Activated T-cell treated with anti-CD3 and anti-CD28 coated beads, Interleukin-2, amount 50 U/mL, for 72 hours (primary cell): ENCODE data around the gene ZNF776. TPM values are rescaled to one million over a fixed set of nuclear protein-coding genes. Genes with fewer than 3 reads are reported as not detected.
"Not testable (repeated sequence)": the region's sequence is repeated elsewhere in the genome, so short reads cannot be mapped to it uniquely, and the experiment has no call there.

ENCODE experiments used
- ATAC-seq, 2 donors: fragments of 150-1000 bp; cut with Tn5 transposase; replicated peaks in 1 of 2; 2 replicates each; pipeline ENCODE4 v1.10.0; 2021; ENCODE audit warnings: moderate library complexity in 2 of 2, mild to moderate bottlenecking in 1 of 2
- DNase-seq, 2 donors: peaks; one replicate each; pipeline ENCODE4 v3.0.0; 2021 to 2022; ENCODE audit warnings: mixed read lengths in 1 of 2
- H3K27ac Mint-ChIP-seq: one replicate; pipeline ENCODE4 v1.8.0; 2022; ENCODE audit warnings: mild to moderate bottlenecking, moderate library complexity, mixed read lengths
- H3K27me3 Mint-ChIP-seq: one replicate; pipeline ENCODE4 v1.8.0; 2022; ENCODE audit warnings: low read depth, mixed read lengths
- H3K36me3 Mint-ChIP-seq, 2 donors: one replicate each; pipeline ENCODE4 v1.8.0; 2022; ENCODE audit warnings: mixed read lengths in 2 of 2, mild to moderate bottlenecking in 1 of 2; ENCODE audit not compliant: insufficient read depth in 2 of 2
- H3K4me1 Mint-ChIP-seq: one replicate; pipeline ENCODE4 v1.8.0; 2022; ENCODE audit warnings: low read depth, mixed read lengths
- H3K4me3 Mint-ChIP-seq, 2 donors: one replicate each; pipeline ENCODE4 v1.8.0; 2022; ENCODE audit warnings: mild to moderate bottlenecking in 2 of 2, mixed read lengths in 2 of 2, moderate library complexity in 2 of 2
- H3K9me3 Mint-ChIP-seq, 2 donors: one replicate each; pipeline ENCODE4 v1.8.0; 2022; ENCODE audit warnings: mixed read lengths in 2 of 2
- total RNA-seq, 2 donors: library from RNA; stranded (reverse); gene quantifications; one replicate each; pipeline ENCODE4 v1.2.3, GENCODE V29; 2022

The ZNF776 gene
- total RNA-seq, 2 donors from 2014 or later, result 13.4 to 14.1 TPM

GRCh38 chr19:57788114-57788692 is 41.6 kb downstream of the ZNF776 start:
- H3K27ac Mint-ChIP-seq, result no peak overlapping the region
- no peaks in the 10 kb centered on the region for H3K4me1 Mint-ChIP-seq
- ATAC-seq (no peak), DNase-seq (no peak)
- H3K4me3 Mint-ChIP-seq, result no peak overlapping the region
- peaks cover 11 to 31% of the 10 kb centered on the region in 2 donors for H3K9me3 Mint-ChIP-seq
- peaks cover 42 to 57% of the 10 kb centered on the region in 2 donors for H3K36me3 Mint-ChIP-seq
- no peaks in the 10 kb centered on the region for H3K27me3 Mint-ChIP-seq

- no peak overlapping the region for H3K4me3 Mint-ChIP-seq
- no peak for DNase-seq
These were observed 42.7 kb downstream of the ZNF776 start for GRCh38 chr19:57789288-57789687.

GRCh38 chr19:57796580-57796979 is 50.0 kb downstream of the ZNF776 start:
- H3K36me3 Mint-ChIP-seq, result peaks cover 14 to 35% of the 10 kb centered on the region in 2 donors
- H3K9me3 Mint-ChIP-seq, DNase-seq, H3K4me1 Mint-ChIP-seq, H3K27ac Mint-ChIP-seq, H3K27me3 Mint-ChIP-seq, ATAC-seq, H3K4me3 Mint-ChIP-seq: not testable (repeated sequence)

More at GRCh38 chr19:57789288-57789687, 42.7 kb downstream of the ZNF776 start:
- Mint-ChIP-seq H3K36me3 (peaks cover 43 to 57% of the 10 kb centered on the region in 2 donors), H3K27me3 (no peaks in the 10 kb centered on the region), H3K9me3 (peaks cover 11 to 31% of the 10 kb centered on the region in 2 donors), H3K27ac (no peak overlapping the region), H3K4me1 (no peaks in the 10 kb centered on the region)
- ATAC-seq, result no peak

- no peak overlapping the region for H3K27ac Mint-ChIP-seq
- peaks cover 6 to 24% of the 10 kb centered on the region in 2 donors for H3K36me3 Mint-ChIP-seq
These were observed 54.1 kb downstream of the ZNF776 start for GRCh38 chr19:57800696-57801095.

GRCh38 chr19:57802269-57802668 is 55.7 kb downstream of the ZNF776 start:
- H3K27me3 Mint-ChIP-seq, result no peaks in the 10 kb centered on the region
- peaks cover 4 to 20% of the 10 kb centered on the region in 2 donors for H3K36me3 Mint-ChIP-seq
- peaks cover 15% of the 10 kb centered on the region for H3K4me1 Mint-ChIP-seq
- DNase-seq (no peak), ATAC-seq (no peak)
- H3K9me3 Mint-ChIP-seq, result no peaks in the 10 kb centered on the region
- no peak overlapping the region for H3K4me3 Mint-ChIP-seq
- no peak overlapping the region for H3K27ac Mint-ChIP-seq

More at GRCh38 chr19:57800696-57801095, 54.1 kb downstream of the ZNF776 start:
- Mint-ChIP-seq H3K4me1 (peaks cover 15% of the 10 kb centered on the region), H3K4me3 (no peak overlapping the region), H3K27me3 (no peaks in the 10 kb centered on the region), H3K9me3 (no peaks in the 10 kb centered on the region)
- no peak for DNase-seq
- ATAC-seq, result no peak

- no peaks in the 10 kb centered on the region for H3K27me3 Mint-ChIP-seq
- ATAC-seq (no peak), DNase-seq (no peak)
- peaks cover 15% of the 10 kb centered on the region for H3K4me1 Mint-ChIP-seq
- peak overlapping the region; percentile 68 to 82 for H3K4me3 Mint-ChIP-seq
- H3K36me3 Mint-ChIP-seq, result peaks cover 4 to 20% of the 10 kb centered on the region in 2 donors
- no peaks in the 10 kb centered on the region for H3K9me3 Mint-ChIP-seq
- peak overlapping the region; percentile 27 for H3K27ac Mint-ChIP-seq
These were observed 56.6 kb downstream of the ZNF776 start for GRCh38 chr19:57803265-57803593.

GRCh38 chr19:57803594-57804325 is 57.1 kb downstream of the ZNF776 start:
- peaks cover 4 to 23% of the 10 kb centered on the region in 2 donors for H3K36me3 Mint-ChIP-seq
- H3K27me3 Mint-ChIP-seq, result no peaks in the 10 kb centered on the region
- DNase-seq, result no peak
- no peaks in the 10 kb centered on the region for H3K9me3 Mint-ChIP-seq
- ATAC-seq, result peak in 1 of 2 donors; percentile 24
- peak overlapping the region; percentile 68 to 82 for H3K4me3 Mint-ChIP-seq
- H3K27ac Mint-ChIP-seq, result peak overlapping the region; percentile 27
- H3K4me1 Mint-ChIP-seq, result peaks cover 15% of the 10 kb centered on the region

GRCh38 chr19:57807541-57807940 is 60.9 kb downstream of the ZNF776 start:
- no peak for ATAC-seq
- H3K4me3 Mint-ChIP-seq, result no peak overlapping the region
- H3K4me1 Mint-ChIP-seq, result peaks cover 32% of the 10 kb centered on the region
- H3K27ac Mint-ChIP-seq, result no peak overlapping the region
- no peaks in the 10 kb centered on the region for H3K9me3 Mint-ChIP-seq
- H3K36me3 Mint-ChIP-seq, result peaks cover 12 to 28% of the 10 kb centered on the region in 2 donors
- no peaks in the 10 kb centered on the region for H3K27me3 Mint-ChIP-seq
- DNase-seq, result no peak

Other genes with a start within 250 kb of the ZNF776 start
- 10 to 100 TPM; 11.9 to 12.7 TPM for gene ZNF773, start 246.9 kb upstream of the ZNF776 start, total RNA-seq
- gene ZNF549, start 219.5 kb upstream of the ZNF776 start, total RNA-seq, result 1 to 10 TPM; 6.8 to 6.9 TPM
- 10 to 100 TPM; 12.2 to 12.9 TPM for gene ZNF550, start 187.0 kb upstream of the ZNF776 start, total RNA-seq
- 1 to 10 TPM; 3.2 to 5.5 TPM for gene ZNF416, start 167.9 kb upstream of the ZNF776 start, total RNA-seq
- 1 to 10 TPM; 5.1 to 9.0 TPM for gene ZIK1, start 162.7 kb upstream of the ZNF776 start, total RNA-seq
- gene ZNF530, start 146.9 kb upstream of the ZNF776 start, total RNA-seq, result 1 to 10 TPM; 5.6 to 7.9 TPM
- 10 to 100 TPM; 12.8 to 14.0 TPM for gene ZNF134, start 132.6 kb upstream of the ZNF776 start, total RNA-seq
- 10 to 100 TPM; 13.5 to 18.2 TPM for gene ZNF211, start 113.6 kb upstream of the ZNF776 start, total RNA-seq
- not detected for gene ZSCAN4, start 77.9 kb upstream of the ZNF776 start, total RNA-seq
- 10 to 100 TPM in 1 of 2 donors, 1 to 10 TPM in 1; 7.3 to 12.2 TPM for gene ZNF551, start 64.8 kb upstream of the ZNF776 start, total RNA-seq
- 1 to 10 TPM; 4.3 to 5.3 TPM for gene ZNF154, start 37.6 kb upstream of the ZNF776 start, total RNA-seq
- gene ZNF671, start 19.2 kb upstream of the ZNF776 start, total RNA-seq, result 10 to 100 TPM; 14.3 to 20.1 TPM
- gene ZNF586, start 22.9 kb downstream of the ZNF776 start, total RNA-seq, result 10 to 100 TPM; 18.5 to 20.0 TPM
- gene ZNF552, start 68.1 kb downstream of the ZNF776 start, total RNA-seq, result 1 to 10 TPM; 7.7 to 8.4 TPM
- 10 to 100 TPM; 16.8 to 18.0 TPM for gene ZNF587B, start 83.5 kb downstream of the ZNF776 start, total RNA-seq
- 10 to 100 TPM; 31.5 to 32.5 TPM for gene ZNF587, start 103.0 kb downstream of the ZNF776 start, total RNA-seq
- 10 to 100 TPM; 16.1 to 21.4 TPM for gene ZNF814, start 142.2 kb downstream of the ZNF776 start, total RNA-seq
- gene ZNF417, start 169.8 kb downstream of the ZNF776 start, total RNA-seq, result 10 to 100 TPM; 12.6 to 13.8 TPM
- 1 to 10 TPM; 3.4 to 8.0 TPM for gene ZNF418, start 188.6 kb downstream of the ZNF776 start, total RNA-seq
- 10 to 100 TPM in 1 of 2 donors, 1 to 10 TPM in 1; 8.4 to 10.6 TPM for gene ZNF256, start 200.9 kb downstream of the ZNF776 start, total RNA-seq
- 1 to 10 TPM in 1 of 2 donors, under 1 TPM in 1; 0.91 to 2.1 TPM for gene C19orf18, start 227.7 kb downstream of the ZNF776 start, total RNA-seq